ENCODE results near the gene HDDC3. TPM values are rescaled to one million over a fixed set of nuclear protein-coding genes. Genes with fewer than 3 reads are reported as not detected.
A peak's percentile ranks its signal among the peaks of the same experiment; 100 is the strongest.

HDDC3 gene
- total and polyA plus RNA-seq, 11 donors: 10.9 to 19.9 (median 15.2) TPM

- H3K4me1 ChIP-seq: peaks cover 3 to 58% (median 35%) of the 10 kb centered on the region in 12 donors
- peaks cover 0 to 57% (median 50%) of the 10 kb centered on the region in 9 donors for H3K36me3 ChIP-seq
- H3K9me3 ChIP-seq: no peaks in the 10 kb centered on the region
- H3K27me3 ChIP-seq: no peaks in the 10 kb centered on the region
- 93 to 94% (median 94%) methylated on average over 24 to 28 of the region's 28 CpGs for WGBS, 4 donors
- ATAC-seq (no peak), DNase-seq (peak in 1 of 5 donors; percentile 62)
- no peak overlapping the region for H3K4me3 ChIP-seq
- intact Hi-C loops (cut with DNase I): no loop called here
- TF ChIP-seq CTCF (IDR thresholded peaks at IDR 0.05) (no peak), POLR2A (IDR thresholded peaks at IDR 0.05) (no peak)
- no peak overlapping the region for H3K27ac ChIP-seq
Observed at GRCh38 chr15:90905306-90906180, 26.8 kb downstream of the HDDC3 start.

- Histone ChIP-seq H3K4me1 (peaks cover 3 to 55% (median 35%) of the 10 kb centered on the region in 12 donors), H3K9me3 (no peaks in the 10 kb centered on the region), H3K27me3 (no peaks in the 10 kb centered on the region), H3K4me3 (no peak overlapping the region), H3K36me3 (peaks cover 0 to 49% (median 42%) of the 10 kb centered on the region in 9 donors), H3K27ac (no peak overlapping the region)
- TF ChIP-seq POLR2A (IDR thresholded peaks at IDR 0.05) (no peak), CTCF (IDR thresholded peaks at IDR 0.05) (no peak)
- intact Hi-C loops (cut with DNase I): no loop called here
- ATAC-seq: no peak
- DNase-seq: no peak
- 93 to 97% (median 97%) methylated on average over 9 of the region's 9 CpGs for WGBS, 4 donors
Observed at GRCh38 chr15:90904746-90905145, 27.6 kb downstream of the HDDC3 start.

- ATAC-seq: peak in 2 of 4 donors; percentile 11 to 32
- peak overlapping the region; percentile 47 to 95 (median 84) for H3K4me3 ChIP-seq
Observed at GRCh38 chr15:90903733-90904536, 28.4 kb downstream of the HDDC3 start.

More at GRCh38 chr15:90903733-90904536, 28.4 kb downstream of the HDDC3 start:
- Histone ChIP-seq H3K4me1 (peaks cover 3 to 46% (median 34%) of the 10 kb centered on the region in 12 donors), H3K27me3 (no peaks in the 10 kb centered on the region), H3K36me3 (peaks cover 0 to 42% (median 33%) of the 10 kb centered on the region in 9 donors), H3K27ac (peak overlapping the region in 11 of 12 donors; percentile 81 to 97 (median 94)), H3K9me3 (no peaks in the 10 kb centered on the region)
- intact Hi-C loops (cut with DNase I): loop anchor here in 7 of 10 donors (2.0 kb wide), 3 partner anchors 27 to 31 kb away; partner anchors contain the start of genes HDDC3 (in 2 of the 7) and UNC45A (in 2 of the 7)
- TF ChIP-seq CTCF (IDR thresholded peaks at IDR 0.05) (no peak), POLR2A (IDR thresholded peaks at IDR 0.05) (no peak)
- WGBS, 4 donors: 63 to 72% (median 71%) methylated on average over 17 to 18 of the region's 18 CpGs
- peak in 1 of 5 donors; percentile 48 for DNase-seq

Measured in heart left ventricle (tissue), 16 donors.